ENCODE measurements around the gene ETS1.

ETS1 gene

GRCh38 chr11:128421577-128422330 is 165.6 kb downstream of the ETS1 start:
- no peak for DNase-seq

GRCh38 chr11:128420951-128421350 is 166.4 kb downstream of the ETS1 start:
- no peak for DNase-seq

- DNase-seq, result no peak
Observed at GRCh38 chr11:128420265-128420664, 167.1 kb downstream of the ETS1 start.

- DNase-seq, result no peak
Observed at GRCh38 chr11:128419012-128419767, 168.2 kb downstream of the ETS1 start.

GRCh38 chr11:128417607-128418324 is 169.6 kb downstream of the ETS1 start:
- no peak for DNase-seq

GRCh38 chr11:128416976-128417375 is 170.4 kb downstream of the ETS1 start:
- no peak for DNase-seq

- DNase-seq, result peak; percentile 27
Observed at GRCh38 chr11:128415539-128415938, 171.8 kb downstream of the ETS1 start.

GRCh38 chr11:128412847-128413791 is 174.2 kb downstream of the ETS1 start:
- no peak for DNase-seq

- DNase-seq, result no peak
Observed at GRCh38 chr11:128411812-128412211, 175.5 kb downstream of the ETS1 start.

GRCh38 chr11:128411150-128411549 is 176.2 kb downstream of the ETS1 start:
- DNase-seq, result no peak

GRCh38 chr11:128409476-128409875 is 177.9 kb downstream of the ETS1 start:
- no peak for DNase-seq
